Adipocyte (in vitro differentiated cells): Measurements from ENCODE around the gene BCOR.

Experiments used
- DNase-seq: peaks from one replicate; pipeline ENCODE4 v3.0.0-alpha.2; 2015; ENCODE audit warnings: low read depth
- H3K27me3 ChIP-seq: replicated peaks from 2 replicates; pipeline ENCODE4 v1.7.0; 2013; ENCODE audit warnings: mild to moderate bottlenecking, low read length, moderate library complexity; ENCODE audit not compliant: control insufficient read depth, insufficient read depth
- H3K36me3 ChIP-seq: 2 replicates; pipeline ENCODE4 v1.7.0; 2013; ENCODE audit warnings: low read length, mild to moderate bottlenecking, moderate library complexity; ENCODE audit not compliant: control insufficient read depth, insufficient read depth, severe bottlenecking
- H3K4me1 ChIP-seq: 2 replicates; pipeline ENCODE4 v1.7.0; 2013; ENCODE audit warnings: mild to moderate bottlenecking, low read length, moderate library complexity; ENCODE audit not compliant: control insufficient read depth, insufficient read depth
- H3K4me3 ChIP-seq: 2 replicates; pipeline ENCODE4 v1.7.0; 2013; ENCODE audit warnings: mild to moderate bottlenecking, low read length, moderate library complexity
- H3K9ac ChIP-seq: 2 replicates; pipeline ENCODE4 v1.7.0; 2013; ENCODE audit warnings: mild to moderate bottlenecking, low read length, moderate library complexity
- H3K9me3 ChIP-seq: 2 replicates; pipeline ENCODE4 v1.7.0; 2013; ENCODE audit warnings: mild to moderate bottlenecking, low read length, moderate library complexity; ENCODE audit not compliant: control insufficient read depth

Gene BCOR

DNA sequence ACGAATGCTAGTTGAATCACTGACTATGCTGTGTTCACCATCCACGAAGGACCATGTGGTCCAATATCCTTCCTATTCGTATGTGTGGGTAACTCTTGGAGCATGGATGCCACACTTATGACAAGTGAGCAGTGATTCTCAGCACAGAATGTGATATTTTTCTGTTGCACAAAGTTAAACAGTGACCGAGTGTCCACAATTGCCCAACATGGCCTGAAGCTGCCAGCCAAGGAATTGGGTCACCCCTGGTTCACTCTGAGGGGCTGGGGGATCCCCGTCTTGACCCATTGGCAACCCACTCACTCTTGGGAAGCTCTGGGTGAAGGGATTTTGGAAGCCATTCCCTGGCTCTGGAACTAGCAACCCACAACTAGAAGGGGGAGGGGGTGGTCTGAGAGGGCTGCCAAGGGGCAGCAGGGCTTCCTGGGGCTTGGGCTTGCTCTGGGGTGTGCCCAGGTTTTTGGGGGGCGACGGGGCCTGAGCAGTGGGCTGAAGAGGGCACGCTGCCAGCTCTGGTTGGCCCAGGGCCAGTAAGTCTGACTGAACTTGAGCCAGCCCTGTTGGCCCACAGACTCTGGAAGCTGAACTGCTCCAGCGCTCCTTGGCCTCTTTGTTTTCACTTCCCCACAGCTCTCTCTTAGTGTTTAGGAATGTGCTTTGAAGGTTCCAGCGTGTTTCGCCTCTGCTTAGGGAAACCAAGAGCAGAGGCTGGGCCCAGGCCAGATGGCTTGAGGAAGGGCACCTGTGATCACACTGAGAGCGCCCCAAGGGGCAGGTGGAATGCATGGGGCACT, 43.1 kb upstream of the BCOR start:
- H3K9ac ChIP-seq: no peak overlapping the region
- H3K9me3 ChIP-seq: no peaks in the 10 kb centered on the region
- peak; percentile 56 for DNase-seq
- no peaks in the 10 kb centered on the region for H3K36me3 ChIP-seq
- peaks cover 16% of the 10 kb centered on the region for H3K27me3 ChIP-seq
- H3K4me1 ChIP-seq: peaks cover 27% of the 10 kb centered on the region
- no peak overlapping the region for H3K4me3 ChIP-seq

DNA sequence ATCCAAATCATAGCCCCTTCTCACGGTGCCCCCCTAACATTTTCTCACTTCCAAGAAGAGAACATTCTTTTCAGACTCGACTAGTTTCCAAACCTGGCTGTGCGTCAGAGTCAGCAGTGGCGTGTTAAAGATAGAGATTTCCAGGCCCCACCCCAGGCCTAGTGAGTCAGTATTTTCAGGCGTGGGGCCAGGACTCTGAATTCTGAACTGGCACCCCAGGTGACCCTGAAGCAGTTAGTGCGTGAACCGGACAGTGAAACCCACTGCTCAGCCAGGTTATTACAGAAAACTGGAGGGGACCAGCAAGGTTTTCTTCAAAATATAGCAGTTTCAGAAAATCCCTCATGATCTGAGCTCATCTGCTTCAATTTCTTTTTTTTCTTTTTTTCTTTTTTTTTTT, 35.0 kb upstream of the BCOR start:
- H3K36me3 ChIP-seq: no peaks in the 10 kb centered on the region
- no peak overlapping the region for H3K9ac ChIP-seq
- H3K4me1 ChIP-seq: peaks cover 9% of the 10 kb centered on the region
- H3K4me3 ChIP-seq: no peak overlapping the region
- H3K9me3 ChIP-seq: no peaks in the 10 kb centered on the region
- H3K27me3 ChIP-seq: no peaks in the 10 kb centered on the region
- DNase-seq: peak; percentile 70

- no peak overlapping the region for H3K9ac ChIP-seq
- peaks cover 5% of the 10 kb centered on the region for H3K9me3 ChIP-seq
- no peaks in the 10 kb centered on the region for H3K27me3 ChIP-seq
- H3K4me3 ChIP-seq: no peak overlapping the region
- H3K4me1 ChIP-seq: peaks cover 9% of the 10 kb centered on the region
- no peaks in the 10 kb centered on the region for H3K36me3 ChIP-seq
- no peak for DNase-seq
Measured at GRCh38 chrX:40131654-40132337, 34.0 kb upstream of the BCOR start.

DNA sequence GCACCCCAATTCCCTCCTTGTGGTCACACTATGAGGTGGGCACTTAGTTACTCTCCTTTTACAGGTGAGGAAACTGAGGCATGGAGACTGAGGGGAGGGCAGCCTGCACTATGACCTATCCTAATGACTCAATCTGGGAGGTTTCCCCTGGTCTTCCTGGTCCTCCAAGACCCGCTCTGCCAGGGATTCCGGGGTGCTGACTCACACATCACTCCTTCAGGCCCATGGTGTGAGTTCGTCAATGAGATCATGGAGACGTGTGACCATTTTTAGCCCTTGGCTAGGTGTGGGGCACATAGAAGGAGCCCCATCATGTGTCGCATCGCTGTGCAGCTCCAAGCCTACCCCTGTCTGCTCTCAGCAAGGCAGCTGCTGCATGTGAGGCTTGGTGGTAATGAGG, 32.4 kb upstream of the BCOR start:
- H3K27me3 ChIP-seq: no peaks in the 10 kb centered on the region
- H3K4me3 ChIP-seq: no peak overlapping the region
- no peaks in the 10 kb centered on the region for H3K36me3 ChIP-seq
- H3K4me1 ChIP-seq: peaks cover 9% of the 10 kb centered on the region
- H3K9ac ChIP-seq: no peak overlapping the region
- H3K9me3 ChIP-seq: peaks cover 5% of the 10 kb centered on the region
- no peak for DNase-seq

DNA sequence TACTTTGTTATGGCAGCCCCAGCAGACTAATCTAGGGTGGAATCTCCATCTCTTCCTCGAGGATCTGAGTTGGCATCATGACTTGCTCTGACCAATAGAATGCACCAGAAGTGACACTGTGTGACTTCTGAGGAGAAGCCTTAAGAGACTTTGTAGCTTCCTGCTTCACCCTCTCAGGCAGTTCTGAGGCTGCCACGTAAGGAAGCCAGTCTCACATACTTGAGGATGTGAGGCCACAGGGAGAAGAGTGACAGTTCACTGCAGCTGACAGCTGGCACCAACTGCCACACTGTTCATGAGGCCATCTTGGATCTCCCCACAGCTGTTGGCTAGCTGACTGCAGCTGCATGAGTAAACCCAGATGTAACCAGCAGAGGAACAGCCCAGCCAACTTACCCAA, 29.3 kb upstream of the BCOR start:
- Histone ChIP-seq H3K4me1 (peaks cover 3% of the 10 kb centered on the region), H3K9me3 (peaks cover 5% of the 10 kb centered on the region), H3K36me3 (no peaks in the 10 kb centered on the region), H3K4me3 (no peak overlapping the region), H3K9ac (no peak overlapping the region), H3K27me3 (peaks cover 4% of the 10 kb centered on the region)
- DNase-seq: no peak

DNA sequence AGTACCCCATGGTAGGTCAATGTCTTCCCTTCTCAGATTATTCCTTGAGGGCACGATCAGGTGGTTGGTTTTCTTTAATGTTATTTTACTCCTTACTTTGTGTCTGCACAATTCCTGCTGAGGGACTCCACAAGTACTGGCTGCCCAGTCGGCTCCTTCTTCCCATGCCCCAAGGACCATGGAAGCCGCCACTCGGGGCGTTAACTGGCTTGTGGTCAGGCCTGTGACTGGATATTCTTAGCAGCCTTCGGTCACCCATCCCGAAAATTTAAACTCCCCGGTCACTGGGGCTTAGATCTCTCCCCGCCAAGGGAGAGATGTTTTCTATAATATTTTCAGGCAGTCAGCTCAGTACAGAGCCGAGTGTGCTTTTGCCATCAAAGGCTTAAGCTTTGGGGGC, 24.7 kb upstream of the BCOR start:
- no peak overlapping the region for H3K4me3 ChIP-seq
- no peaks in the 10 kb centered on the region for H3K36me3 ChIP-seq
- no peaks in the 10 kb centered on the region for H3K4me1 ChIP-seq
- H3K27me3 ChIP-seq: peaks cover 4% of the 10 kb centered on the region
- no peak for DNase-seq
- H3K9ac ChIP-seq: no peak overlapping the region
- H3K9me3 ChIP-seq: peaks cover 5% of the 10 kb centered on the region

GRCh38 chrX:40121618-40122017, 23.9 kb upstream of the BCOR start:
- Histone ChIP-seq H3K36me3 (no peaks in the 10 kb centered on the region), H3K27me3 (peaks cover 5% of the 10 kb centered on the region), H3K9me3 (no peaks in the 10 kb centered on the region), H3K9ac (no peak overlapping the region), H3K4me3 (no peak overlapping the region), H3K4me1 (no peaks in the 10 kb centered on the region)
- DNase-seq: no peak

GRCh38 chrX:40120838-40121580, 23.3 kb upstream of the BCOR start:
- Histone ChIP-seq H3K9me3 (no peaks in the 10 kb centered on the region), H3K36me3 (no peaks in the 10 kb centered on the region)
- DNase-seq: no peak

DNA sequence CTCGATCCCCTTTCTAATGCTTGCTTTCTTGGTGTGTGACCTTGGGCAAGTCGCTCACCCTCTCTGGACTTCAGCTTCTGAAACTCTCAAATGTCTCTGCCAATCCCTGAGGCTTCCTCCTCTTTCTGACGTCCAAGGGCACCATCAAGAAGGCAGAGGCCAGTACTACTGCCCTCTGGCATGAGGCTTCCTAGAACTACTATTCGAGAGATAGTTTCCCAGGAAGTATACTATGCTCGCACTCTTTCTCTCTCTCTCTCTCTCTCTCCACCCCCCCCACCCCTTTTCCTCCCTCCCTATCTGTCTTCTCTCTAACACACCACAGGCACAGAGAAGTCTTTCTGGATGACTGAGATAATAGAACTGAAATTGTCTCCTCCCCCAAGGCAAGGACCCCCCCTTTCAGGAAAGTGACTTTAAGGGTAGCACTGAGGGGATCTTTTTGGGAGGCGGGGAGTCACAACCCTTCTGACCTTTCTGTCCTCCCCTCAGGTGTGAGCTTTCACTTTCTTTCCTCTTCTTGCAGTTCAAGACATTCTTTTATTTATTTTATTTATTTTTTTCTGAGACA, 20.0 kb upstream of the BCOR start:
- Histone ChIP-seq H3K27me3 (peaks cover 15% of the 10 kb centered on the region), H3K4me1 (no peaks in the 10 kb centered on the region), H3K9me3 (no peaks in the 10 kb centered on the region), H3K4me3 (no peak overlapping the region), H3K9ac (no peak overlapping the region), H3K36me3 (no peaks in the 10 kb centered on the region)
- no peak for DNase-seq

More at GRCh38 chrX:40120838-40121580, 23.3 kb upstream of the BCOR start:
- Histone ChIP-seq H3K4me3 (no peak overlapping the region), H3K9ac (no peak overlapping the region), H3K4me1 (no peaks in the 10 kb centered on the region), H3K27me3 (peaks cover 8% of the 10 kb centered on the region)

DNA sequence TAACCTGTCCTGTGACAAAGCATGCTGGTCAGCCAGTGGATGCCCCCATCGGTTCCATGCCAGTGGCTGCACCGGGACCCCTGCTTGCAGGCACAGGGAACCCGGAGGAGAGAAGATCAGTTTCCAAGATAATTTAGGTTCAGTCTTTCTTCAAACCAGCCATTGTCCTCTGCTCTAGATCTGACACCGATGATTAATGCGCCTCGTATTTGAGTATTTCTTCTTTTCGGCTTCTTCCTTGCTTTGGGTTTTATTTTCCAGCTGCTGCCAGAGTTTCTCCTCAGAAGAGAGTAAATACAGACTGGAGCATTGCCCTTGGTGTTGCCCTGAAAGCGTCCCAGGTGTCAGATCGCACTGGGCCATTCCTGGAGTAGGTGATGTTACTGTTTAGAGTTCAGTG, 19.2 kb upstream of the BCOR start:
- no peak overlapping the region for H3K4me3 ChIP-seq

DNA sequence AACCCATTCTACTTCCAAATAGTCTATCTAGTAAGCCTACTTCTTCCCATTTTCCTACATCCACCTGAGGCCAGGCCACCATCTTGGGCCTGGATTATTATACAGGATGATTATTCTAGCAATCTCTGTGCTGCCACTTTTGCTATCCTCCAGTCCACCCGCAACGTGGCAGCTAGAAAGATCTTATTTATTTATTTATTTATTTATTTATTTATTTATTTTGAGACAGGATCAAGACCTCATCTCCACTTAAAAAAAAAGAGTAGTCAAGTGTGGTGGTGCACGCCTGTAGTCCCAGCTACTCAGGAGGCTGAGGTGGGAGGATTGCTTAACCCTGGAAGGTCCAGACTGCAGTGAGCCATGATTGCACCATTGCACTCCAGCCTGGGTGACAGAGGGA, 15.2 kb upstream of the BCOR start:
- Histone ChIP-seq H3K9me3 (no peaks in the 10 kb centered on the region), H3K27me3 (peaks cover 15% of the 10 kb centered on the region), H3K36me3 (no peaks in the 10 kb centered on the region), H3K9ac (no peak overlapping the region), H3K4me3 (no peak overlapping the region), H3K4me1 (peaks cover 7% of the 10 kb centered on the region)
- DNase-seq: no peak

More for the DNA sequence above, 19.2 kb upstream of the BCOR start:
- Histone ChIP-seq H3K9ac (no peak overlapping the region), H3K4me1 (no peaks in the 10 kb centered on the region), H3K9me3 (no peaks in the 10 kb centered on the region), H3K27me3 (peaks cover 15% of the 10 kb centered on the region), H3K36me3 (no peaks in the 10 kb centered on the region)
- DNase-seq: no peak
